MCF 10A (cell line): ENCODE results near the gene FOXP1. TPM values are rescaled to one million over a fixed set of nuclear protein-coding genes. Genes with fewer than 3 reads are reported as not detected.

ENCODE experiments used
- BruUV-seq: library from RNA; stranded (reverse); fragments of 400-500 nt; replicated peaks from 2 replicates; lab custom pipeline; 2021; lab: Mats Ljungman, UMichigan
- CTCF ChIA-PET: fragments of 300-600 bp; sonication (Branson Sonifier 250); formaldehyde crosslinking; extraction: SDS; loops from one replicate; lab custom pipeline; 2021; ENCODE audit warnings: antibody characterized with exemption, inconsistent platforms; lab: Yijun Ruan, JAX
- POLR2A ChIA-PET: fragments of 300-600, 350-650 bp; sonication (Branson Sonifier 250); formaldehyde crosslinking; extraction: SDS; loops from one replicate; lab custom pipeline; 2020; ENCODE audit warnings: antibody characterized with exemption, inconsistent platforms; lab: Yijun Ruan, JAX
- DNase-seq: peaks from one replicate; pipeline ENCODE4 v3.0.0-alpha.2; 2018; ENCODE audit not compliant: unreplicated experiment
- H3K27ac Mint-ChIP-seq: one replicate; pipeline ENCODE4 v1.8.0; 2022; ENCODE audit warnings: mild to moderate bottlenecking, low read depth, mixed read lengths; ENCODE audit not compliant: unreplicated experiment
- H3K27me3 Mint-ChIP-seq: one replicate; pipeline ENCODE4 v1.8.0; 2022; ENCODE audit warnings: mixed read lengths; ENCODE audit not compliant: insufficient read depth, unreplicated experiment
- H3K36me3 Mint-ChIP-seq: one replicate; pipeline ENCODE4 v1.8.0; 2022; ENCODE audit warnings: mild to moderate bottlenecking, moderate library complexity, mixed read lengths; ENCODE audit not compliant: insufficient read depth, unreplicated experiment
- H3K4me1 Mint-ChIP-seq: one replicate; pipeline ENCODE4 v1.8.0; 2022; ENCODE audit warnings: mixed read lengths; ENCODE audit not compliant: insufficient read depth, unreplicated experiment
- H3K4me3 Mint-ChIP-seq: one replicate; pipeline ENCODE4 v1.8.0; 2022; ENCODE audit warnings: mild to moderate bottlenecking, moderate library complexity, mixed read lengths; ENCODE audit not compliant: unreplicated experiment
- H3K9me3 Mint-ChIP-seq: one replicate; pipeline ENCODE4 v1.8.0; 2022; ENCODE audit warnings: mixed read lengths; ENCODE audit not compliant: unreplicated experiment
- intact Hi-C: fragments of 100-400 bp; cut with micrococcal nuclease; formaldehyde crosslinking; loops from 2 replicates; pipeline ENCODE4 v1.14.1; 2022
- total RNA-seq: library from RNA; stranded (reverse); gene quantifications from 2 replicates; pipeline ENCODE4 v1.2.3, GENCODE V29; 2022
- TF ChIP-seq, protein P1 (sequence below): fragments of 200-600 bp; IDR thresholded peaks from one replicate; pipeline ENCODE4 v1.8.0; 2022; ENCODE audit warnings: antibody characterized with exemption, mild to moderate bottlenecking; ENCODE audit not compliant: unreplicated experiment

The FOXP1 gene
- total RNA-seq, 1 experiment from 2014 or later: 49.0 TPM

GRCh38 chr3:71042759-71043158 lies 540.8 kb downstream of the FOXP1 start:
- BruUV-seq: no TSS peak
- peaks cover 55% of the 10 kb centered on the region for H3K36me3 Mint-ChIP-seq
- DNase-seq: no peak
- no peaks in the 10 kb centered on the region for H3K4me1 Mint-ChIP-seq
- no peak overlapping the region for H3K4me3 Mint-ChIP-seq
- no peaks in the 10 kb centered on the region for H3K27me3 Mint-ChIP-seq
- TF ChIP-seq, protein P1, sequence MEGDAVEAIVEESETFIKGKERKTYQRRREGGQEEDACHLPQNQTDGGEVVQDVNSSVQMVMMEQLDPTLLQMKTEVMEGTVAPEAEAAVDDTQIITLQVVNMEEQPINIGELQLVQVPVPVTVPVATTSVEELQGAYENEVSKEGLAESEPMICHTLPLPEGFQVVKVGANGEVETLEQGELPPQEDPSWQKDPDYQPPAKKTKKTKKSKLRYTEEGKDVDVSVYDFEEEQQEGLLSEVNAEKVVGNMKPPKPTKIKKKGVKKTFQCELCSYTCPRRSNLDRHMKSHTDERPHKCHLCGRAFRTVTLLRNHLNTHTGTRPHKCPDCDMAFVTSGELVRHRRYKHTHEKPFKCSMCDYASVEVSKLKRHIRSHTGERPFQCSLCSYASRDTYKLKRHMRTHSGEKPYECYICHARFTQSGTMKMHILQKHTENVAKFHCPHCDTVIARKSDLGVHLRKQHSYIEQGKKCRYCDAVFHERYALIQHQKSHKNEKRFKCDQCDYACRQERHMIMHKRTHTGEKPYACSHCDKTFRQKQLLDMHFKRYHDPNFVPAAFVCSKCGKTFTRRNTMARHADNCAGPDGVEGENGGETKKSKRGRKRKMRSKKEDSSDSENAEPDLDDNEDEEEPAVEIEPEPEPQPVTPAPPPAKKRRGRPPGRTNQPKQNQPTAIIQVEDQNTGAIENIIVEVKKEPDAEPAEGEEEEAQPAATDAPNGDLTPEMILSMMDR: no peak
- no peak overlapping the region for H3K27ac Mint-ChIP-seq
- POLR2A ChIA-PET: no interaction called here
- CTCF ChIA-PET: no interaction called here
- no peaks in the 10 kb centered on the region for H3K9me3 Mint-ChIP-seq
- intact Hi-C loops: no loop called here

DNA sequence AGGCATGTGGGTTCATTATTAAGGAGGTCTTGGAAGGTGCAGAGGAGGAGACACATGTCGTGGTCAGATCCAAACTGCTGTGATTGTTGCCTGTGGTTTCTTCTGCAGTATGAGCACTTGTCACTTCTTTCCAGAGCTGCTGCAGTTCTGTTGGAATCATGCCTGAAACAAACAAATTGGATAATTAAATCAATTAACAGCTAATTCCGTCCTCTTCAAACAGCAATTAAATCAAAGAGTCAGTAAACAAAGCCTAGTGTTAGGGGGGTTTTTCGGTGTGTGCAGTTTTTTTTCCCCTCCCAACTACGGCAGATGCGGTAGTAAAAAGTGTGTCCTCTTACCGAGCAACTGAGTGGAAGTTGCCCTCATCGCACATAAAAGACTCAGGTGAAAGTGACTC lies 542.2 kb downstream of the FOXP1 start:
- no peak overlapping the region for H3K4me3 Mint-ChIP-seq
- no peak overlapping the region for H3K27ac Mint-ChIP-seq
- DNase-seq: no peak
- no peaks in the 10 kb centered on the region for H3K27me3 Mint-ChIP-seq
- ChIA-PET POLR2A (no interaction called here), CTCF (interaction anchor here (0.6 to 0.7 kb wide), 2 partner anchors 11 to 42 kb away, joined by 3 to 4 read pairs; no protein-coding TSS in a partner anchor)
- intact Hi-C loops: no loop called here
- H3K4me1 Mint-ChIP-seq: no peaks in the 10 kb centered on the region
- BruUV-seq: no TSS peak
- H3K36me3 Mint-ChIP-seq: peaks cover 49% of the 10 kb centered on the region
- H3K9me3 Mint-ChIP-seq: no peaks in the 10 kb centered on the region
- TF ChIP-seq, protein P1: no peak

- no peak for DNase-seq
- TF ChIP-seq, protein P1: no peak
- H3K4me1 Mint-ChIP-seq: peaks cover 9% of the 10 kb centered on the region
- H3K27ac Mint-ChIP-seq: no peak overlapping the region
- BruUV-seq: no TSS peak
- H3K27me3 Mint-ChIP-seq: no peaks in the 10 kb centered on the region
- H3K9me3 Mint-ChIP-seq: no peaks in the 10 kb centered on the region
- H3K36me3 Mint-ChIP-seq: peaks cover 37% of the 10 kb centered on the region
- POLR2A ChIA-PET: no interaction called here
- H3K4me3 Mint-ChIP-seq: no peak overlapping the region
- CTCF ChIA-PET: interaction anchor here (0.7 kb wide), 1 partner anchor 9 kb away, joined by 5 read pairs; no protein-coding TSS in a partner anchor
- intact Hi-C loops: no loop called here
Measured at GRCh38 chr3:71039332-71039731, 544.2 kb downstream of the FOXP1 start.

DNA sequence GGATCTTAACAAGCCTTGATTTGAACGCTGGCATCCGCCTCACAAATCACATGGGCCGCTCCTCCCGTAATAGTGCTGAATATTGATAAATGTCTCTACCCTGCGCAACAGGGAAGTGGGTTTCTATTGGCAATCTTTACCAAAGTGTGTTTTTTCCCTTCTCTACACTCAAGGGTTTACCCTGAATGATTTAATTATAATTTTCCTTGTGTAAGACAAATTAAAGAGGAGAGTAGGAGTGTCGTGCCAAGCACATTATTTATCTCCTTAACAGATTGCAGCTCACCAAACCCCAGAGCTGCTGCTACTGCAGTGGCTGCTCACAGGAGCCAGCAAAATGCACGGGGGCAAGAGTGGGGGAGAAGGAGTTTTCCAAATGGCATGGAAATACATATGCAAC lies 545.8 kb downstream of the FOXP1 start:
- H3K4me3 Mint-ChIP-seq: no peak overlapping the region
- DNase-seq: no peak
- BruUV-seq: no TSS peak
- no peaks in the 10 kb centered on the region for H3K9me3 Mint-ChIP-seq
- intact Hi-C loops: no loop called here
- H3K4me1 Mint-ChIP-seq: peaks cover 9% of the 10 kb centered on the region
- CTCF ChIA-PET: interaction anchor here (0.6 kb wide), 1 partner anchor 207 kb away, joined by 3 read pairs; no protein-coding TSS in a partner anchor
- H3K27ac Mint-ChIP-seq: no peak overlapping the region
- peaks cover 39% of the 10 kb centered on the region for H3K36me3 Mint-ChIP-seq
- POLR2A ChIA-PET: interaction anchor here (0.6 to 1.5 kb wide), 3 partner anchors 10 to 151 kb away, joined by 3 to 4 read pairs (median 3); no protein-coding TSS in a partner anchor
- no peaks in the 10 kb centered on the region for H3K27me3 Mint-ChIP-seq
- TF ChIP-seq, protein P1: no peak
